SK-N-SH (cell line): Measurements from ENCODE around the gene ACTN2. TPM values are rescaled to one million over a fixed set of nuclear protein-coding genes. Genes with fewer than 3 reads are reported as not detected.

Experiments used
- CTCF ChIA-PET: fragments of 300-600, 350-600 bp; formaldehyde crosslinking; extraction: SDS; loops from one replicate; lab custom pipeline; 2021; lab: Yijun Ruan, JAX
- POLR2A ChIA-PET: fragments of 350-600 bp; sonication (Branson Sonifier 250); formaldehyde crosslinking; extraction: SDS; loops from one replicate; lab custom pipeline; 2020; ENCODE audit warnings: antibody characterized with exemption, inconsistent platforms; lab: Yijun Ruan, JAX
- DNase-seq: peaks from one replicate; pipeline ENCODE4 v3.0.0; 2012
- H2AFZ ChIP-seq: fragments of 200-600 bp; sonication (generic); 2 replicates; pipeline ENCODE4 v1.8.1; 2016; ENCODE audit warnings: antibody characterized with exemption, mild to moderate bottlenecking, low read depth
- H3F3A ChIP-seq: fragments of 200-600 bp; sonication (generic); replicated peaks from 2 replicates; pipeline ENCODE3; 2016; ENCODE audit warnings: antibody characterized with exemption, mild to moderate bottlenecking; ENCODE audit not compliant: insufficient read depth
- H3K27ac ChIP-seq, 2 experiments: fragments of 200-500 bp in 1 of 2; fragments of 200-600 bp in 1 of 2; sonication (Bioruptor generic) in 1 of 2; sonication (generic), shearing (Covaris generic) in 1 of 2; 2 replicates each; pipeline versions ENCODE4 v1.5.1 to v1.6.1; 2014 to 2016; ENCODE audit warnings: low read depth in 2 of 2, inconsistent platforms in 1 of 2, low read length in 1 of 2, mild to moderate bottlenecking in 1 of 2, mixed read lengths in 1 of 2
- H3K27me3 ChIP-seq: fragments of 200-600 bp; sonication (generic), shearing (Covaris generic); 2 replicates; pipeline ENCODE4 v1.6.1; 2016; ENCODE audit warnings: mixed run types; ENCODE audit not compliant: insufficient read depth
- H3K36me3 ChIP-seq, 2 experiments: fragments of 200-500 bp in 1 of 2; fragments of 200-600 bp in 1 of 2; sonication (Bioruptor generic) in 1 of 2; sonication (generic) in 1 of 2; replicated peaks in 1 of 2; 2 replicates each; pipeline versions ENCODE3 to v1.5.1; 2014 to 2016; ENCODE audit warnings: low read length in 1 of 2, mild to moderate bottlenecking in 1 of 2; ENCODE audit not compliant: insufficient read depth in 2 of 2, control insufficient read depth in 1 of 2
- H3K4me1 ChIP-seq, 2 experiments: fragments of 200-500 bp in 1 of 2; fragments of 200-600 bp in 1 of 2; sonication (Bioruptor generic) in 1 of 2; sonication (generic), shearing (Covaris generic) in 1 of 2; 2 replicates each; pipeline versions ENCODE4 v1.5.1 to v1.6.1; 2014 to 2016; ENCODE audit warnings: low read depth in 1 of 2, low read length in 1 of 2, mixed run types in 1 of 2; ENCODE audit not compliant: insufficient read depth in 2 of 2, control insufficient read depth in 1 of 2
- H3K4me2 ChIP-seq: fragments of 200-600 bp; sonication (generic), shearing (Covaris generic); 2 replicates; pipeline ENCODE4 v1.6.1; 2017; ENCODE audit warnings: mixed run types
- H3K4me3 ChIP-seq, 2 experiments: fragments of 200-500 bp in 1 of 2; fragments of 200-600 bp in 1 of 2; sonication (Bioruptor generic) in 1 of 2; sonication (generic), shearing (Covaris generic) in 1 of 2; 2 replicates each; pipeline versions ENCODE4 v1.5.1 to v1.8.1; 2014 to 2016; ENCODE audit warnings: low read depth in 2 of 2, inconsistent platforms in 1 of 2, low read length in 1 of 2, mild to moderate bottlenecking in 1 of 2, mixed read lengths in 1 of 2, moderate library complexity in 1 of 2
- H3K79me2 ChIP-seq: fragments of 200-600 bp; sonication (generic); 2 replicates; pipeline ENCODE4 v1.8.1; 2017; ENCODE audit warnings: mild to moderate bottlenecking; ENCODE audit not compliant: insufficient read depth
- H3K9ac ChIP-seq: fragments of 200-600 bp; sonication (generic); 2 replicates; pipeline ENCODE4 v1.6.1; 2017; ENCODE audit warnings: mixed run types
- H3K9me2 ChIP-seq: fragments of 200-600 bp; sonication (generic); 2 replicates; pipeline ENCODE4 v1.6.1; 2017; ENCODE audit warnings: mixed run types
- H3K9me3 ChIP-seq: fragments of 200-600 bp; sonication (generic); 2 replicates; pipeline ENCODE4 v1.6.1; 2017; ENCODE audit warnings: mixed run types, mild to moderate bottlenecking, moderate library complexity
- H4K20me1 ChIP-seq: fragments of 200-600 bp; sonication (generic); 2 replicates; pipeline ENCODE4 v1.6.1; 2017; ENCODE audit warnings: mild to moderate bottlenecking, mixed run types; ENCODE audit not compliant: insufficient read depth
- ELF1 ChIP-seq: IDR thresholded peaks from 2 replicates; pipeline ENCODE4 v1.4.0; 2012
- EZH2phosphoT487 ChIP-seq: fragments of 200-600 bp; sonication (generic); IDR thresholded peaks from 2 replicates; pipeline ENCODE4 v1.6.1; 2017; ENCODE audit warnings: low read depth, mixed run types, mild to moderate bottlenecking, antibody characterized with exemption, moderate library complexity, borderline replicate concordance
- GABPA ChIP-seq: IDR thresholded peaks from 2 replicates; pipeline ENCODE4 v1.4.0; 2012; ENCODE audit warnings: low read depth, mild to moderate bottlenecking
- JUND ChIP-seq: IDR thresholded peaks from 2 replicates; pipeline ENCODE4 v1.4.0; 2012
- MEF2A ChIP-seq: IDR thresholded peaks from 2 replicates; pipeline ENCODE4 v1.4.0; 2012; ENCODE audit warnings: low read depth, borderline replicate concordance
- MXI1 ChIP-seq: IDR thresholded peaks from 2 replicates; pipeline ENCODE4 v1.6.1; 2012; ENCODE audit warnings: mild to moderate bottlenecking, low read depth, low read length, improper control_type of control experiment
- NRF1 ChIP-seq: IDR thresholded peaks from 2 replicates; pipeline ENCODE4 v1.6.1; 2012; ENCODE audit warnings: low read depth, mild to moderate bottlenecking, low read length
- RAD21 ChIP-seq: IDR thresholded peaks from 2 replicates; pipeline ENCODE4 v1.6.1; 2012; ENCODE audit warnings: mild to moderate bottlenecking, low read length
- RFX5 ChIP-seq: IDR thresholded peaks from 2 replicates; pipeline ENCODE4 v1.6.1; 2012; ENCODE audit warnings: mild to moderate bottlenecking, improper control_type of control experiment, low read length
- SIN3A ChIP-seq: IDR thresholded peaks from 2 replicates; pipeline ENCODE4 v1.6.1; 2012; ENCODE audit warnings: low read depth, mild to moderate bottlenecking, low read length, moderate library complexity, borderline replicate concordance
- SMC3 ChIP-seq: IDR thresholded peaks from 2 replicates; pipeline ENCODE4 v1.6.1; 2012; ENCODE audit warnings: low read depth, low read length, improper control_type of control experiment
- TAF1 ChIP-seq: IDR thresholded peaks from 2 replicates; pipeline ENCODE4 v1.6.1; 2012; ENCODE audit warnings: low read depth, mild to moderate bottlenecking, low read length, moderate library complexity, borderline replicate concordance
- TEAD4 ChIP-seq: IDR thresholded peaks from 2 replicates; pipeline ENCODE4 v1.4.0; 2012; ENCODE audit warnings: mild to moderate bottlenecking, borderline replicate concordance; ENCODE audit not compliant: insufficient read depth
- whole genome bisulfite sequencing: methylation state at CpG from one replicate; pipeline ENCODE4 v1.1.6; 2017; ENCODE audit warnings: low lambda C conversion rate; 5-methylcytosine and 5-hydroxymethylcytosine counted together
- polyA plus RNA-seq, 3 experiments: library from polyadenylated mRNA; depleted of rRNA; stranded (reverse); fragments of >200 nt; gene quantifications; 2 replicates each; pipeline ENCODE4 v1.2.3, GENCODE V29; 2012
- TF ChIP-seq, protein P1 (sequence below): IDR thresholded peaks from 2 replicates; pipeline ENCODE4 v1.4.0; 2012; ENCODE audit warnings: low read depth
- TF ChIP-seq, protein P2 (sequence below): fragments of 150-350 bp; IDR thresholded peaks from 2 replicates; pipeline ENCODE4 v1.6.1; 2016; ENCODE audit warnings: mild to moderate bottlenecking, low read depth, low read length
- TF ChIP-seq, protein P3 (sequence below): IDR thresholded peaks from 2 replicates; pipeline ENCODE4 v1.4.0; 2012; ENCODE audit warnings: low read depth, borderline replicate concordance

The ACTN2 gene
- polyA plus RNA-seq, 1 of the 3 experiments (the other 2 are of a cell fraction), result 0.15 TPM

DNA sequence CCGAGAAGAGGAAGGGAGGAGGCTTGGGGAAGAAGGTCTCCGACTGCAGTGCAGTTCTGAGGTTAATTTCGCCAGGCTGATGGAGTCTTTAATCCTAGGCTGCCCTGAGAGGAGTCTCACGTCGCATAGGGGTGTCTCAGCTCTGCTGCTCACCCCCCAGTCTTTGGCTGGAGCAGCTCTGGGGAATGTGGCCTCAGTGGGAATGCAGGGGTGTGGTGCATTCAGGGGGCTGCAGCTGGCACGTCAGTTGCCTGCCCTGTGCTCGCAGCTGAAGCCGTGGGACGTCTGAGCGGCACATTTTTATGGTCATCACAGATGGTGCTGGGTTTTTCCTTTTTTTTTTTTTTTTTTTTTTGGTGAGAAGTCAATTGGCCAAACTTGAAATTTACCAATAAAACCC, 38.2 kb downstream of the ACTN2 start:
- TF ChIP-seq SMC3, result no peak
- TF ChIP-seq MXI1, result no peak
- no peak for TF ChIP-seq NRF1
- no peak for TF ChIP-seq RAD21
- no peak for TF ChIP-seq RFX5
- TF ChIP-seq MEF2A, result no peak
- TF ChIP-seq EZH2phosphoT487, result no peak
- no peak overlapping the region for H3K4me2 ChIP-seq
- ChIA-PET CTCF (no interaction called here), POLR2A (no interaction called here)
- H3K9me2 ChIP-seq, result no peaks in the 10 kb centered on the region
- H3F3A ChIP-seq, result no peaks in the 10 kb centered on the region
- DNase-seq, result no peak
- no peaks in the 10 kb centered on the region for H4K20me1 ChIP-seq
- H3K4me3 ChIP-seq, result no peak overlapping the region
- 55% methylated on average over 10 of the region's 10 CpGs for WGBS
- no peak overlapping the region for H3K9ac ChIP-seq
- no peaks in the 10 kb centered on the region for H3K4me1 ChIP-seq
- no peaks in the 10 kb centered on the region for H3K36me3 ChIP-seq
- H3K27me3 ChIP-seq, result no peaks in the 10 kb centered on the region
- H3K9me3 ChIP-seq, result no peaks in the 10 kb centered on the region
- no peaks in the 10 kb centered on the region for H3K79me2 ChIP-seq
- no peak overlapping the region for H3K27ac ChIP-seq
- no peak overlapping the region for H2AFZ ChIP-seq

- CTCF ChIA-PET, result no interaction called here
- H3F3A ChIP-seq, result no peaks in the 10 kb centered on the region
Measured at GRCh38 chr1:236725668-236726067, 39.4 kb downstream of the ACTN2 start.

More at GRCh38 chr1:236725668-236726067, 39.4 kb downstream of the ACTN2 start:
- H3K4me2 ChIP-seq, result no peak overlapping the region
- 36% methylated on average over 3 of the region's 3 CpGs for WGBS
- no peaks in the 10 kb centered on the region for H3K79me2 ChIP-seq
- H3K36me3 ChIP-seq, result no peaks in the 10 kb centered on the region
- no peaks in the 10 kb centered on the region for H4K20me1 ChIP-seq
- POLR2A ChIA-PET, result no interaction called here
- no peaks in the 10 kb centered on the region for H3K9me2 ChIP-seq
- H3K4me1 ChIP-seq, result no peaks in the 10 kb centered on the region
- H3K9ac ChIP-seq, result no peak overlapping the region
- H3K27me3 ChIP-seq, result no peaks in the 10 kb centered on the region
- TF ChIP-seq TEAD4 (no peak), EZH2phosphoT487 (no peak), JUND (no peak), SIN3A (no peak), TAF1 (no peak), GABPA (no peak), RAD21 (no peak), ELF1 (no peak)
- TF ChIP-seq, protein P1, sequence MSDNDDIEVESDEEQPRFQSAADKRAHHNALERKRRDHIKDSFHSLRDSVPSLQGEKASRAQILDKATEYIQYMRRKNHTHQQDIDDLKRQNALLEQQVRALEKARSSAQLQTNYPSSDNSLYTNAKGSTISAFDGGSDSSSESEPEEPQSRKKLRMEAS, result no peak
- TF ChIP-seq, protein P2, sequence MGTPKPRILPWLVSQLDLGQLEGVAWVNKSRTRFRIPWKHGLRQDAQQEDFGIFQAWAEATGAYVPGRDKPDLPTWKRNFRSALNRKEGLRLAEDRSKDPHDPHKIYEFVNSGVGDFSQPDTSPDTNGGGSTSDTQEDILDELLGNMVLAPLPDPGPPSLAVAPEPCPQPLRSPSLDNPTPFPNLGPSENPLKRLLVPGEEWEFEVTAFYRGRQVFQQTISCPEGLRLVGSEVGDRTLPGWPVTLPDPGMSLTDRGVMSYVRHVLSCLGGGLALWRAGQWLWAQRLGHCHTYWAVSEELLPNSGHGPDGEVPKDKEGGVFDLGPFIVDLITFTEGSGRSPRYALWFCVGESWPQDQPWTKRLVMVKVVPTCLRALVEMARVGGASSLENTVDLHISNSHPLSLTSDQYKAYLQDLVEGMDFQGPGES, result no peak
- TF ChIP-seq, protein P3, sequence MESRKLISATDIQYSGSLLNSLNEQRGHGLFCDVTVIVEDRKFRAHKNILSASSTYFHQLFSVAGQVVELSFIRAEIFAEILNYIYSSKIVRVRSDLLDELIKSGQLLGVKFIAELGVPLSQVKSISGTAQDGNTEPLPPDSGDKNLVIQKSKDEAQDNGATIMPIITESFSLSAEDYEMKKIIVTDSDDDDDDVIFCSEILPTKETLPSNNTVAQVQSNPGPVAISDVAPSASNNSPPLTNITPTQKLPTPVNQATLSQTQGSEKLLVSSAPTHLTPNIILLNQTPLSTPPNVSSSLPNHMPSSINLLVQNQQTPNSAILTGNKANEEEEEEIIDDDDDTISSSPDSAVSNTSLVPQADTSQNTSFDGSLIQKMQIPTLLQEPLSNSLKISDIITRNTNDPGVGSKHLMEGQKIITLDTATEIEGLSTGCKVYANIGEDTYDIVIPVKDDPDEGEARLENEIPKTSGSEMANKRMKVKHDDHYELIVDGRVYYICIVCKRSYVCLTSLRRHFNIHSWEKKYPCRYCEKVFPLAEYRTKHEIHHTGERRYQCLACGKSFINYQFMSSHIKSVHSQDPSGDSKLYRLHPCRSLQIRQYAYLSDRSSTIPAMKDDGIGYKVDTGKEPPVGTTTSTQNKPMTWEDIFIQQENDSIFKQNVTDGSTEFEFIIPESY, result no peak
- H3K4me3 ChIP-seq, result no peak overlapping the region
- no peaks in the 10 kb centered on the region for H3K9me3 ChIP-seq
- no peak for DNase-seq
- no peak overlapping the region for H3K27ac ChIP-seq
- no peak overlapping the region for H2AFZ ChIP-seq
